ENCODE results near the gene SUB1. TPM values are rescaled to one million over a fixed set of nuclear protein-coding genes. Genes with fewer than 3 reads are reported as not detected.

Gene SUB1
- polyA plus RNA-seq, 1 of the 3 experiments (the other 2 are of a cell fraction): 50.8 TPM

DNA sequence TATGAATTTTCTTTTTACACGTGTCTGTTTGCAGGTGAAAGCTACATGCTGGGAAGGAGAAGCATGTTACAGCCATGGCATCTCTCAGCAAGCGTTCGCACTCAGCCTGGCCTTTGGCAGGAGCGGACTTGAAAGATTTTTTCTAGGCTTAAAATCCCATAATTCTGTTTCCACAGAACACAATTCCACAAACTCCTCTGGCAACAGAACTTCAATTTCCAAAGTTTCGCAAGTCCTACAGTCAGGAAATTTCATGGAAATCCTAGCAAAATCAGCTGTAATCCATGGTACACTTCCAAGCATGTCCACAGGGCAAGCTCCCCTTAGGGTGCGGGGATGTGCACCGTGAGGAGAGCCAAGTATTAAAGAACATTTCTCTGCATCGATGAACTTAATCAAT lies 35.9 kb downstream of the SUB1 start:
- H3K4me2 ChIP-seq: no peak overlapping the region
- no peaks in the 10 kb centered on the region for H3K36me3 ChIP-seq (replicated peaks in 1 of 2; ENCODE audit: control insufficient read depth in 1 of 2, insufficient read depth in 2 of 2, low read length in 1 of 2)
- H3K27ac ChIP-seq (ENCODE audit: low read depth in 2 of 2, low read length in 1 of 2): no peak overlapping the region
- H3K27me3 ChIP-seq (ENCODE audit: insufficient read depth): no peaks in the 10 kb centered on the region
- no peak overlapping the region for H2AFZ ChIP-seq (ENCODE audit: low read depth)
- no peak overlapping the region for H3K9ac ChIP-seq
- whole genome bisulfite sequencing (ENCODE audit: low lambda C conversion rate): 66% methylated on average over 8 of the region's 8 CpGs
- H4K20me1 ChIP-seq (ENCODE audit: insufficient read depth): no peaks in the 10 kb centered on the region
- H3K4me1 ChIP-seq (ENCODE audit: control insufficient read depth in 1 of 2, insufficient read depth in 2 of 2, low read depth in 1 of 2, low read length in 1 of 2): no peaks in the 10 kb centered on the region; a peak in 1 of 4 replicates
- no peak for DNase-seq
- H3K4me3 ChIP-seq (ENCODE audit: low read depth in 2 of 2, low read length in 1 of 2): no peak overlapping the region
- no peaks in the 10 kb centered on the region for H3K9me3 ChIP-seq
- no peaks in the 10 kb centered on the region for H3K79me2 ChIP-seq (ENCODE audit: insufficient read depth)
- CTCF ChIA-PET: interaction anchor here (1.5 kb wide), 1 partner anchor 9 kb away, joined by 6 read pairs; no protein-coding TSS in a partner anchor
- H3F3A ChIP-seq (replicated peaks; ENCODE audit: insufficient read depth): no peaks in the 10 kb centered on the region
- no peaks in the 10 kb centered on the region for H3K9me2 ChIP-seq
- POLR2A ChIA-PET: no interaction called here
- TF ChIP-seq, protein P1, sequence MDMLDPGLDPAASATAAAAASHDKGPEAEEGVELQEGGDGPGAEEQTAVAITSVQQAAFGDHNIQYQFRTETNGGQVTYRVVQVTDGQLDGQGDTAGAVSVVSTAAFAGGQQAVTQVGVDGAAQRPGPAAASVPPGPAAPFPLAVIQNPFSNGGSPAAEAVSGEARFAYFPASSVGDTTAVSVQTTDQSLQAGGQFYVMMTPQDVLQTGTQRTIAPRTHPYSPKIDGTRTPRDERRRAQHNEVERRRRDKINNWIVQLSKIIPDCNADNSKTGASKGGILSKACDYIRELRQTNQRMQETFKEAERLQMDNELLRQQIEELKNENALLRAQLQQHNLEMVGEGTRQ (IDR thresholded peaks at IDR 0.05; ENCODE audit: borderline replicate concordance, low read depth, low read length): no peak

- Histone ChIP-seq H2AFZ (ENCODE audit: low read depth) (no peak overlapping the region), H4K20me1 (ENCODE audit: insufficient read depth) (no peaks in the 10 kb centered on the region), H3K4me1 (ENCODE audit: control insufficient read depth in 1 of 2, insufficient read depth in 2 of 2, low read depth in 1 of 2, low read length in 1 of 2) (peaks cover 2 to 8% of the 10 kb centered on the region in 2 experiments; a peak in 2 of 4 replicates), H3F3A (replicated peaks; ENCODE audit: insufficient read depth) (peaks cover 7% of the 10 kb centered on the region), H3K4me2 (no peak overlapping the region), H3K9me2 (no peaks in the 10 kb centered on the region), H3K9me3 (no peaks in the 10 kb centered on the region), H3K27me3 (ENCODE audit: insufficient read depth) (no peaks in the 10 kb centered on the region), H3K27ac (ENCODE audit: low read depth in 2 of 2, low read length in 1 of 2) (no peak overlapping the region), H3K79me2 (ENCODE audit: insufficient read depth) (no peaks in the 10 kb centered on the region), H3K4me3 (ENCODE audit: low read depth in 2 of 2, low read length in 1 of 2) (no peak overlapping the region), H3K36me3 (replicated peaks in 1 of 2; ENCODE audit: control insufficient read depth in 1 of 2, insufficient read depth in 2 of 2, low read length in 1 of 2) (no peaks in the 10 kb centered on the region), H3K9ac (no peak overlapping the region)
- TF ChIP-seq USF1 (IDR thresholded peaks at IDR 0.05; ENCODE audit: borderline replicate concordance, low read depth) (no peak), RAD21 (IDR thresholded peaks at IDR 0.05; ENCODE audit: low read length) (no peak), FOXM1 (IDR thresholded peaks at IDR 0.05; ENCODE audit: low read depth) (no peak), POLR2AphosphoS5 (IDR thresholded peaks at IDR 0.05; ENCODE audit: low read depth, low read length) (no peak), TCF12 (IDR thresholded peaks at IDR 0.05) (no peak), TEAD4 (IDR thresholded peaks at IDR 0.05; ENCODE audit: borderline replicate concordance, insufficient read depth) (no peak)
- ChIA-PET POLR2A (no interaction called here), CTCF (interaction anchor here (0.9 kb wide), 1 partner anchor 11 kb away, joined by 3 read pairs; no protein-coding TSS in a partner anchor)
- WGBS (ENCODE audit: low lambda C conversion rate): 49% methylated on average over 3 of the region's 3 CpGs
- DNase-seq: no peak
These were observed 39.7 kb downstream of the SUB1 start for GRCh38 chr5:32625106-32625505.

- H3K4me3 ChIP-seq (ENCODE audit: low read depth in 2 of 2, low read length in 1 of 2): no peak overlapping the region
- peaks cover 7% of the 10 kb centered on the region for H3F3A ChIP-seq (replicated peaks; ENCODE audit: insufficient read depth)
- H3K9ac ChIP-seq: no peak overlapping the region
- no peaks in the 10 kb centered on the region for H3K79me2 ChIP-seq (ENCODE audit: insufficient read depth)
- ChIA-PET CTCF (interaction anchor here (0.9 kb wide), 1 partner anchor 12 kb away, joined by 3 read pairs; no protein-coding TSS in a partner anchor), POLR2A (no interaction called here)
- no peak overlapping the region for H3K27ac ChIP-seq (ENCODE audit: low read depth in 2 of 2, low read length in 1 of 2)
- H3K4me1 ChIP-seq (ENCODE audit: control insufficient read depth in 1 of 2, insufficient read depth in 2 of 2, low read depth in 1 of 2, low read length in 1 of 2): peaks cover 2 to 8% of the 10 kb centered on the region in 2 experiments; a peak in 2 of 4 replicates
- no peaks in the 10 kb centered on the region for H3K27me3 ChIP-seq (ENCODE audit: insufficient read depth)
- TF ChIP-seq, protein P2, sequence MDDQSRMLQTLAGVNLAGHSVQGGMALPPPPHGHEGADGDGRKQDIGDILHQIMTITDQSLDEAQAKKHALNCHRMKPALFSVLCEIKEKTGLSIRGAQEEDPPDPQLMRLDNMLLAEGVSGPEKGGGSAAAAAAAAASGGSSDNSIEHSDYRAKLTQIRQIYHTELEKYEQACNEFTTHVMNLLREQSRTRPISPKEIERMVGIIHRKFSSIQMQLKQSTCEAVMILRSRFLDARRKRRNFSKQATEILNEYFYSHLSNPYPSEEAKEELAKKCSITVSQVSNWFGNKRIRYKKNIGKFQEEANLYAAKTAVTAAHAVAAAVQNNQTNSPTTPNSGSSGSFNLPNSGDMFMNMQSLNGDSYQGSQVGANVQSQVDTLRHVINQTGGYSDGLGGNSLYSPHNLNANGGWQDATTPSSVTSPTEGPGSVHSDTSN (IDR thresholded peaks at IDR 0.05): no peak
- TF ChIP-seq GABPA (IDR thresholded peaks at IDR 0.05; ENCODE audit: low read depth): no peak
- TF ChIP-seq TCF12 (IDR thresholded peaks at IDR 0.05): no peak
- TF ChIP-seq FOXM1 (IDR thresholded peaks at IDR 0.05; ENCODE audit: low read depth): no peak
- TF ChIP-seq RXRA (IDR thresholded peaks at IDR 0.05; ENCODE audit: borderline replicate concordance, low read depth): no peak
- WGBS (ENCODE audit: low lambda C conversion rate): 71% methylated on average over 5 of the region's 5 CpGs
- no peaks in the 10 kb centered on the region for H3K9me3 ChIP-seq
- no peak overlapping the region for H3K4me2 ChIP-seq
- H3K36me3 ChIP-seq (replicated peaks in 1 of 2; ENCODE audit: control insufficient read depth in 1 of 2, insufficient read depth in 2 of 2, low read length in 1 of 2): no peaks in the 10 kb centered on the region
- DNase-seq: no peak
- no peaks in the 10 kb centered on the region for H3K9me2 ChIP-seq
- no peak overlapping the region for H2AFZ ChIP-seq (ENCODE audit: low read depth)
- no peaks in the 10 kb centered on the region for H4K20me1 ChIP-seq (ENCODE audit: insufficient read depth)
These were observed 40.2 kb downstream of the SUB1 start for GRCh38 chr5:32625547-32625946.
